Measurements from ENCODE around the gene ANKUB1. TPM values are rescaled to one million over a fixed set of nuclear protein-coding genes. Genes with fewer than 3 reads are reported as not detected.

Gene ANKUB1
- total RNA-seq, 1 experiment from 2014 or later: not detected

DNA sequence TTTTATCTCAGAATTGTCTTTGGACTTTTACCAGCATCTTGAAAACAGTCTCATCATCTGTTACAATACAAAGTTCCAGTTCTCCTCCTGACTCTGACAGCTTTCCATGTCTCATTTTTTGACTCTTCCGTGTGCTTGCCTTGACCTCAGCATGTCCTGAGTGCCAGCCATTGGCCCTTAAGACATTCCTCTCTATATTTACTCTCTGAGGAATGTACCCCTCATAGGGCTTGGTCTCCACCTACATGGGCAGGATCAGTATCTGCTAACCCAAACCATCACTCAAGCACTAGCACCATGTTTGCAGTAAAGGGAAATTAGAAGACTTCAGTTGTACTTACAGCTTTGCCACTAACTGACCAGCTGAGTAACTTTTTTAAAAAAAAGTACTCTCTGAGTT lies 16.2 kb downstream of the ANKUB1 start:
- no peak for DNase-seq (ENCODE audit: low read depth, low spot score)

DNA sequence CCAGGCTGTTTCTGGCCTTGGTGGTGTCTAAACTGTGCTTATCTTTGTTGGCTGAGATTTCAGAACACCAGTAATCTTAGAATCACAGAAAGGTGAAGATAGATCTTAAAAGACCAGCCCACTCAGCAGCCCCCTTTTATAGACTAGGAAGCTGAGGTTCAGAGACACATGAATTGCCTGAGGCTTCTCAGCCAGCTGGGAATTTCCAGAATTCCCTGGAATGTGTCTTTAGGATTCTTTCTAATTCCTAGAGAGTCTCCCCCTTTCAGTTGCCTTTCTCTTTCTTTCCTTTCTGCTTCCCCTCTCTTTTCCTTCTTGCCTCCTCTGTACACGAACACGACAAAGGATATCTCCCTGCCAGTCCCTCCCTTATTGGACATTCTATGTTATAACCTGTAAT lies 19.5 kb downstream of the ANKUB1 start:
- H3K4me3 ChIP-seq (replicated peaks in 1 of 2; ENCODE audit: low read depth in 1 of 2, low read length in 2 of 2): no peak overlapping the region
- POLR2A ChIA-PET: no interaction called here
- no peaks in the 10 kb centered on the region for H3K9me2 ChIP-seq (ENCODE audit: insufficient read depth)
- CTCF ChIA-PET: interaction anchor here (1.2 to 3.9 kb wide), 3 partner anchors 10 to 259 kb away, joined by 3 to 32 read pairs (median 15); no protein-coding TSS in a partner anchor
- TF ChIP-seq POLR2A (IDR thresholded peaks at IDR 0.05; ENCODE audit: borderline replicate concordance, extremely low read depth, insufficient read depth, insufficient read length) (no peak), CEBPB (IDR thresholded peaks at IDR 0.05; ENCODE audit: low read depth) (no peak), RAD21 (IDR thresholded peaks at IDR 0.05; ENCODE audit: low read depth) (no peak), FOSL1 (IDR thresholded peaks at IDR 0.05; ENCODE audit: low read depth) (no peak), EZH2 (IDR thresholded peaks at IDR 0.05) (no peak), TCF7L2 (IDR thresholded peaks at IDR 0.05; ENCODE audit: borderline replicate concordance, extremely low read depth, insufficient read depth, insufficient read length) (no peak), JUND (IDR thresholded peaks at IDR 0.05) (no peak), ZFX (IDR thresholded peaks at IDR 0.05) (no peak), EZH2phosphoT487 (IDR thresholded peaks at IDR 0.05; ENCODE audit: borderline replicate concordance) (no peak), SIN3A (IDR thresholded peaks at IDR 0.05; ENCODE audit: low read depth) (no peak)
- TF ChIP-seq, protein P1, sequence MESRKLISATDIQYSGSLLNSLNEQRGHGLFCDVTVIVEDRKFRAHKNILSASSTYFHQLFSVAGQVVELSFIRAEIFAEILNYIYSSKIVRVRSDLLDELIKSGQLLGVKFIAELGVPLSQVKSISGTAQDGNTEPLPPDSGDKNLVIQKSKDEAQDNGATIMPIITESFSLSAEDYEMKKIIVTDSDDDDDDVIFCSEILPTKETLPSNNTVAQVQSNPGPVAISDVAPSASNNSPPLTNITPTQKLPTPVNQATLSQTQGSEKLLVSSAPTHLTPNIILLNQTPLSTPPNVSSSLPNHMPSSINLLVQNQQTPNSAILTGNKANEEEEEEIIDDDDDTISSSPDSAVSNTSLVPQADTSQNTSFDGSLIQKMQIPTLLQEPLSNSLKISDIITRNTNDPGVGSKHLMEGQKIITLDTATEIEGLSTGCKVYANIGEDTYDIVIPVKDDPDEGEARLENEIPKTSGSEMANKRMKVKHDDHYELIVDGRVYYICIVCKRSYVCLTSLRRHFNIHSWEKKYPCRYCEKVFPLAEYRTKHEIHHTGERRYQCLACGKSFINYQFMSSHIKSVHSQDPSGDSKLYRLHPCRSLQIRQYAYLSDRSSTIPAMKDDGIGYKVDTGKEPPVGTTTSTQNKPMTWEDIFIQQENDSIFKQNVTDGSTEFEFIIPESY (IDR thresholded peaks at IDR 0.05; ENCODE audit: extremely low read depth, insufficient replicate concordance, low read length): no peak
- TF ChIP-seq, protein P2, sequence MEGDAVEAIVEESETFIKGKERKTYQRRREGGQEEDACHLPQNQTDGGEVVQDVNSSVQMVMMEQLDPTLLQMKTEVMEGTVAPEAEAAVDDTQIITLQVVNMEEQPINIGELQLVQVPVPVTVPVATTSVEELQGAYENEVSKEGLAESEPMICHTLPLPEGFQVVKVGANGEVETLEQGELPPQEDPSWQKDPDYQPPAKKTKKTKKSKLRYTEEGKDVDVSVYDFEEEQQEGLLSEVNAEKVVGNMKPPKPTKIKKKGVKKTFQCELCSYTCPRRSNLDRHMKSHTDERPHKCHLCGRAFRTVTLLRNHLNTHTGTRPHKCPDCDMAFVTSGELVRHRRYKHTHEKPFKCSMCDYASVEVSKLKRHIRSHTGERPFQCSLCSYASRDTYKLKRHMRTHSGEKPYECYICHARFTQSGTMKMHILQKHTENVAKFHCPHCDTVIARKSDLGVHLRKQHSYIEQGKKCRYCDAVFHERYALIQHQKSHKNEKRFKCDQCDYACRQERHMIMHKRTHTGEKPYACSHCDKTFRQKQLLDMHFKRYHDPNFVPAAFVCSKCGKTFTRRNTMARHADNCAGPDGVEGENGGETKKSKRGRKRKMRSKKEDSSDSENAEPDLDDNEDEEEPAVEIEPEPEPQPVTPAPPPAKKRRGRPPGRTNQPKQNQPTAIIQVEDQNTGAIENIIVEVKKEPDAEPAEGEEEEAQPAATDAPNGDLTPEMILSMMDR (IDR thresholded peaks at IDR 0.05 in 2 of 3, conservative IDR thresholded peaks at IDR 0.05 in 1 of 3; ENCODE audit: borderline replicate concordance in 1 of 3, insufficient read depth in 1 of 3, low read depth in 2 of 3, low read length in 2 of 3): no peak
- TF ChIP-seq, protein P3, sequence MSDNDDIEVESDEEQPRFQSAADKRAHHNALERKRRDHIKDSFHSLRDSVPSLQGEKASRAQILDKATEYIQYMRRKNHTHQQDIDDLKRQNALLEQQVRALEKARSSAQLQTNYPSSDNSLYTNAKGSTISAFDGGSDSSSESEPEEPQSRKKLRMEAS (IDR thresholded peaks at IDR 0.05): no peak
- ATAC-seq (no peak), DNase-seq (ENCODE audit: low read depth, low spot score) (no peak)
- RAD21 ChIA-PET (ENCODE audit: low non-redundant PET in 1 of 2, low total read pairs in 2 of 2, uncharacterized antibody in 2 of 2, unreplicated experiment in 2 of 2): no interaction called here
- H3K4me2 ChIP-seq (ENCODE audit: low read length): no peak overlapping the region
- no peak overlapping the region for H2AFZ ChIP-seq (ENCODE audit: low read depth, low read length, poor library complexity, severe bottlenecking)
- H3K36me3 ChIP-seq (ENCODE audit: control insufficient read depth in 1 of 2, insufficient read depth in 2 of 2, low read length in 2 of 2): no peaks in the 10 kb centered on the region
- BruUV-seq (replicated peaks): no TSS peak
- H4K20me1 ChIP-seq (ENCODE audit: insufficient read depth): no peaks in the 10 kb centered on the region
- no peaks in the 10 kb centered on the region for H3K79me2 ChIP-seq (ENCODE audit: insufficient read depth, low read length)
- no peaks in the 10 kb centered on the region for H3K27me3 ChIP-seq (ENCODE audit: insufficient read depth, low read length)
- H3K4me1 ChIP-seq (ENCODE audit: control insufficient read depth in 1 of 2, insufficient read depth in 2 of 2, low read length in 2 of 2): no peaks in the 10 kb centered on the region; a peak in 1 of 4 replicates
- H3K9ac ChIP-seq (ENCODE audit: low read length): no peak overlapping the region
- intact Hi-C loops (cut with micrococcal nuclease): no loop called here
- no peaks in the 10 kb centered on the region for H3K9me3 ChIP-seq (ENCODE audit: control insufficient read depth in 1 of 2, insufficient read depth in 1 of 2, low read depth in 1 of 2, low read length in 2 of 2)
- H3K27ac ChIP-seq (ENCODE audit: low read depth, low read length): no peak overlapping the region

More for the DNA sequence above, 16.2 kb downstream of the ANKUB1 start:
- Histone ChIP-seq H3K4me2 (ENCODE audit: low read length) (no peak overlapping the region), H3K9ac (ENCODE audit: low read length) (no peak overlapping the region), H4K20me1 (ENCODE audit: insufficient read depth) (no peaks in the 10 kb centered on the region), H3K4me3 (replicated peaks in 1 of 2; ENCODE audit: low read depth in 1 of 2, low read length in 2 of 2) (no peak overlapping the region), H3K27me3 (ENCODE audit: insufficient read depth, low read length) (no peaks in the 10 kb centered on the region), H3K79me2 (ENCODE audit: insufficient read depth, low read length) (no peaks in the 10 kb centered on the region), H3K9me3 (ENCODE audit: control insufficient read depth in 1 of 2, insufficient read depth in 1 of 2, low read depth in 1 of 2, low read length in 2 of 2) (no peaks in the 10 kb centered on the region), H3K27ac (ENCODE audit: low read depth, low read length) (no peak overlapping the region), H3K9me2 (ENCODE audit: insufficient read depth) (no peaks in the 10 kb centered on the region), H3K36me3 (ENCODE audit: control insufficient read depth in 1 of 2, insufficient read depth in 2 of 2, low read length in 2 of 2) (no peaks in the 10 kb centered on the region), H3K4me1 (ENCODE audit: control insufficient read depth in 1 of 2, insufficient read depth in 2 of 2, low read length in 2 of 2) (no peaks in the 10 kb centered on the region; a peak in 1 of 4 replicates), H2AFZ (ENCODE audit: low read depth, low read length, poor library complexity, severe bottlenecking) (no peak overlapping the region)
- ATAC-seq: no peak
- RAD21 ChIA-PET (ENCODE audit: low non-redundant PET in 1 of 2, low total read pairs in 2 of 2, uncharacterized antibody in 2 of 2, unreplicated experiment in 2 of 2): no interaction called here
- no TSS peak for BruUV-seq (replicated peaks)
- no peak for TF ChIP-seq CEBPB (IDR thresholded peaks at IDR 0.05; ENCODE audit: low read depth)
- intact Hi-C loops (cut with micrococcal nuclease): no loop called here
- POLR2A ChIA-PET: no interaction called here
- CTCF ChIA-PET: interaction anchor here (1.0 to 1.6 kb wide), 2 partner anchors 10 to 207 kb away, joined by 3 read pairs; no protein-coding TSS in a partner anchor

All from HCT116 (cell line).